Stimulated activated CD8-positive, alpha-beta memory T cell treated with anti-CD3 and anti-CD28 coated beads, Interleukin-7, amount 100 ng/mL, for 24 hours (primary cell): Measurements from ENCODE around the gene FGB.
"Not testable (repeated sequence)": the region's sequence is repeated elsewhere in the genome, so short reads cannot be mapped to it uniquely, and the experiment has no call there.

Source experiments
- DNase-seq: peaks from one replicate; pipeline ENCODE4 v3.0.0-alpha.2; 2020; ENCODE audit warnings: low read depth

FGB gene

GRCh38 chr4:154566639-154567204, 3.9 kb downstream of the FGB start:
- DNase-seq: no peak

GRCh38 chr4:154569028-154569427, 6.2 kb downstream of the FGB start:
- no peak for DNase-seq

DNA sequence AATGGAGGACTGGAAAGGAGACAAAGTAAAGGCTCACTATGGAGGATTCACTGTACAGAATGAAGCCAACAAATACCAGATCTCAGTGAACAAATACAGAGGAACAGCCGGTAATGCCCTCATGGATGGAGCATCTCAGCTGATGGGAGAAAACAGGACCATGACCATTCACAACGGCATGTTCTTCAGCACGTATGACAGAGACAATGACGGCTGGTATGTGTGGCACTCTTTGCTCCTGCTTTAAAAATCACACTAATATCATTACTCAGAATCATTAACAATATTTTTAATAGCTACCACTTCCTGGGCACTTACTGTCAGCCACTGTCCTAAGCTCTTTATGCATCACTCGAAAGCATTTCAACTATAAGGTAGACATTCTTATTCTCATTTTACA, 6.8 kb downstream of the FGB start:
- no peak for DNase-seq

GRCh38 chr4:154573190-154573870, 10.5 kb downstream of the FGB start:
- DNase-seq: no peak

DNA sequence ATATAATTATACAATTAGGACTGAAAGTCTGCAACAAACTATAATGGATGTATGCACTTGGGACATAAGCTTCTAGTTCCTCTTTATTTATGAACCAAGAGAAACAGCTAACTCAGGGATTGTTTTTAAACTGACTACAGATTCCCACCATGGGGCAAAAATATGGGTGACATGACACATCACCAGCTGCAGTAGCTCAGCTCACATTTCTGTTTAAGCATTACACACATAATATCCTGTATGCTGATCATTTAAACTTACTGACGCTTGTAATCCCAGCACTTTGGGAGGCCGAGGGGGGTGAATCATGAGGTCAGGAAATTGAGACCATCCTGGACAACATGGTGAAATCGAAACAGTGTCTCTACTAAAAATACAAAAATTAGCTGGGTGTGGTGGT, 11.5 kb downstream of the FGB start:
- DNase-seq: no peak

DNA sequence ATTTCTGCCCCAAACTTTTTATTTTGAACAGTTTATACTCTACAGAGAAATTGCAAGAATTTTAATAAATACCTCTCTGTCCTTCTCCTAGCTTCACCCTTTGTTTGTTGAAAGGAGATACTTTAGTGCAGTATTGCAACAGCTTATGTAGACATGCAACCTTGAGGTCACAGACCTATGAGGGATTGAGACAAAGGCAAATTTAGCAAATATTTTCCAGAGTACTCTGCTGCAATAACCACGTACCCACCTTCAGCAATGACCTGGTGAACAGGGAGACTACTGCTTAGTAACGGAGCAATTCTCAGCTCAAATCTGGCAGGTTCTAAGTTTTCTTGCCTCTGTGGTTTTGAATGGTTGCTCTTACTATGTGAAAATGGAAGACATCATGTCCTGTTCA, 14.5 kb downstream of the FGB start:
- DNase-seq: no peak

GRCh38 chr4:154578919-154579318, 16.1 kb downstream of the FGB start:
- no peak for DNase-seq

GRCh38 chr4:154579927-154580326, 17.1 kb downstream of the FGB start:
- no peak for DNase-seq

GRCh38 chr4:154582723-154583122, 19.9 kb downstream of the FGB start:
- no peak for DNase-seq

DNA sequence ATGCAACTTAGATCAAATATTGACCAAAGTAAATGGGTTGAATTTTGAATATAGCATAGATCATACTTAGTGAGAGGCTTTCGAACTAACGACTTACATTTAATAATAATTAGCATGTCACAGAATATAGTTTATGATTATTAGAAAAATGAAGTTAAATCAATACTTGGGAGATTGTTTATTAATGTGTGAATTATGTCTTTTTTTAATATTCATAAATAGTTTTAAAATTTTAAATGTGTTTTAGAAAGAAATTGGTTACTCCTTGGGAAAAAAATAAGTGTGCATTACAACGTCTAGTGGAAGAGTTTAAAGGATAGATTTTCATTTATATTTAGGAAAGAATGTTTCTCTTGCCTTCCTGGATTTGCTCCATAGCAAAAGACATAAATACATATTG, 20.4 kb downstream of the FGB start:
- no peak for DNase-seq

- DNase-seq: no peak
Measured at GRCh38 chr4:154583677-154584076, 20.9 kb downstream of the FGB start.

DNA sequence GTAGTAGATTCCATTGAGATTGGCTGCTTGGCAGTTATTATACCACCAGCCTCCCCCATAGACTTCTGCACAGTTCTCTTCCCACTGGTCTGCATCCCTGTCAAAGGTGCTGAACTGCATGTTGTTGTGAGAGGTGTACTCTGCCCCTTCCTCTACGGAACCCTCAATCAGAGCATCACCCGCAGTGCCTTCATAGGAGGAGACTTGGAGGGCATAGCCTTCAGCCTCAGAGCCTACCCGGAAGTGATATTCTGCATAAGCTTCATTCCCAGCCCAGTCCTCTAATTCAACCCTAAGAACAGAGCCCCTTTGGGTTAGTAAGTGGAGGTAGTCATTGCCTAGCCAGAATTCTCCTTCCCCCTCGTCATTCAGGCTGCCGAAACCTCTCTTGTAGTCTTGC, 21.4 kb downstream of the FGB start:
- DNase-seq: no peak

GRCh38 chr4:154585369-154586018, 22.7 kb downstream of the FGB start:
- DNase-seq: no peak

GRCh38 chr4:154586296-154587033, 23.7 kb downstream of the FGB start:
- no peak for DNase-seq

GRCh38 chr4:154588198-154588597, 25.4 kb downstream of the FGB start:
- DNase-seq: no peak

- DNase-seq: no peak
Measured at GRCh38 chr4:154589296-154590197, 26.7 kb downstream of the FGB start.

DNA sequence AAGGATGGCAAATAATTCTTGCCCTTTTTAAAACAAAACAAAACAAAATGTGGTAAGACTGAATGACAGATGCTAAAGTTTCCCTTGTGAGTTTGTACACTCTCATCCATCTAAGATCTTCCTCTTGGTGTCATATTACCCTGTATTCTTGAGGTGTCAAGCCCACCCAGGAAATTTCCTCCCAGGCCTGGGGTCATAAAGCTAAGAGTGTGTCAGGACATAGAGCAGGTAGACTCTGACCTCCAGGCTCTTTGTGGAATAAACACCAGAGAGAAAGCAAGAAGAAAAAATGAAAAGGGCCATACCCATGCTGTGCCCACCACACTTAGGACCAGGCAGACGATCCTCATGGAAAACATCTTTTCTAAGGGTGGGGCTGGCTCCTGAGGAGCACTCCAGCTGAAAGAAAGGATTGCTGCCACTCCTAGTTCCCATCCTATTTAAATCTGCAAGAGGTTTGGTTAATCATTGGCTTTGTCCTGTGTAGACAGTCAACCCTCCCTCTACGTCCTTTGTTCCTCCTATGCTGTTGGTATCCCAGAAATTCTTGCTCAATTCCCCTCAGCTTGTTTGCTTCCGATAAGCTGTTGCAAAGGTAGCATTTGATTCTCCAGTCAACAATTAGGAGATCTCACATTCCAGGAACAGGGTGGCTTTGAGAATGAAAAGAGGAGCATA, 27.7 kb downstream of the FGB start, which contains the start of gene FGA:
TSS of gene FGA (minus strand) at position 414 of the 678 bp plus-strand sequence. CDS start at position 359, 55 bp downstream.
- DNase-seq: no peak

GRCh38 chr4:154591890-154592289, 29.1 kb downstream of the FGB start:
- no peak for DNase-seq

GRCh38 chr4:154593868-154594267, 31.1 kb downstream of the FGB start:
- no peak for DNase-seq

- not testable (repeated sequence) for DNase-seq
Measured at GRCh38 chr4:154594343-154594742, 31.5 kb downstream of the FGB start.

- DNase-seq: no peak
Measured at GRCh38 chr4:154595807-154596206, 33.0 kb downstream of the FGB start.
